Ishikawa (cell line): ENCODE results near the gene CKAP4.

Source experiments
- CEBPB ChIP-seq: IDR thresholded peaks from 2 replicates; pipeline ENCODE4 v1.6.1; 2012
- CREB1 ChIP-seq: IDR thresholded peaks from 2 replicates; pipeline ENCODE4 v1.6.1; 2012; ENCODE audit warnings: low read depth
- EGR1 ChIP-seq: IDR thresholded peaks from 2 replicates; pipeline ENCODE4 v1.6.1; 2012
- EP300 ChIP-seq: IDR thresholded peaks from 2 replicates; pipeline ENCODE4 v1.6.1; 2012; ENCODE audit warnings: borderline replicate concordance
- FOXM1 ChIP-seq: IDR thresholded peaks from 2 replicates; pipeline ENCODE4 v1.6.1; 2012; ENCODE audit warnings: low read depth, borderline replicate concordance
- MAX ChIP-seq: IDR thresholded peaks from 2 replicates; pipeline ENCODE4 v1.6.1; 2012
- NFIC ChIP-seq: IDR thresholded peaks from 2 replicates; pipeline ENCODE4 v1.6.1; 2012
- RAD21 ChIP-seq: IDR thresholded peaks from 2 replicates; pipeline ENCODE4 v1.6.1; 2012; ENCODE audit warnings: low read depth
- REST ChIP-seq: IDR thresholded peaks from 2 replicates; pipeline ENCODE4 v1.6.1; 2012; ENCODE audit warnings: low read depth, mild to moderate bottlenecking
- TAF1 ChIP-seq: IDR thresholded peaks from 2 replicates; pipeline ENCODE4 v1.6.1; 2012; ENCODE audit warnings: low read depth, mild to moderate bottlenecking
- TCF12 ChIP-seq: IDR thresholded peaks from 2 replicates; pipeline ENCODE4 v1.6.1; 2012; ENCODE audit warnings: low read depth
- TEAD4 ChIP-seq: IDR thresholded peaks from 2 replicates; pipeline ENCODE4 v1.6.1; 2012
- USF1 ChIP-seq: IDR thresholded peaks from 2 replicates; pipeline ENCODE4 v1.6.1; 2012
- YY1 ChIP-seq: IDR thresholded peaks from 2 replicates; pipeline ENCODE4 v1.6.1; 2012; ENCODE audit warnings: low read depth
- ZBTB7A ChIP-seq: IDR thresholded peaks from 2 replicates; pipeline ENCODE4 v1.6.1; 2012; ENCODE audit warnings: low read depth

The CKAP4 gene

GRCh38 chr12:106238146-106238545, 9.7 kb downstream of the CKAP4 start:
- TF ChIP-seq EGR1 (no peak), FOXM1 (no peak), TAF1 (no peak), USF1 (no peak), CEBPB (no peak), REST (no peak)

- TF ChIP-seq YY1 (no peak), EP300 (no peak), TCF12 (no peak), TAF1 (no peak), MAX (no peak), RAD21 (no peak), CREB1 (no peak), REST (no peak), USF1 (no peak), ZBTB7A (no peak), CEBPB (no peak), NFIC (no peak), TEAD4 (no peak), EGR1 (no peak), FOXM1 (no peak)
These were observed 12.1 kb downstream of the CKAP4 start for GRCh38 chr12:106235770-106236169.

GRCh38 chr12:106234449-106234848, 13.4 kb downstream of the CKAP4 start:
- TF ChIP-seq YY1 (no peak), CREB1 (no peak), USF1 (no peak), EP300 (no peak), RAD21 (no peak)

GRCh38 chr12:106233011-106233410, 14.8 kb downstream of the CKAP4 start:
- TF ChIP-seq YY1, result no peak
- no peak for TF ChIP-seq RAD21
- TF ChIP-seq TAF1, result no peak
- TF ChIP-seq ZBTB7A, result no peak
- TF ChIP-seq CEBPB, result no peak
- TF ChIP-seq TCF12, result no peak
- no peak for TF ChIP-seq EP300
- no peak for TF ChIP-seq REST
- no peak for TF ChIP-seq MAX
- TF ChIP-seq FOXM1, result no peak
- TF ChIP-seq CREB1, result no peak
- TF ChIP-seq EGR1, result no peak
- TF ChIP-seq NFIC, result no peak
- no peak for TF ChIP-seq TEAD4
- no peak for TF ChIP-seq USF1
